Stimulated activated CD8-positive, alpha-beta memory T cell treated with anti-CD3 and anti-CD28 coated beads, Interleukin-15, amount 100 ng/mL, for 1 hour (primary cell): ENCODE results near the gene MAP1LC3B2.

ENCODE experiments used
- DNase-seq: peaks from one replicate; pipeline ENCODE4 v3.0.0-alpha.2; 2020; ENCODE audit warnings: low read depth

MAP1LC3B2 gene

GRCh38 chr12:116538076-116538591 is 21.0 kb upstream of the MAP1LC3B2 start:
- DNase-seq = no peak

- DNase-seq = no peak
Observed at GRCh38 chr12:116538682-116539305, 20.4 kb upstream of the MAP1LC3B2 start.

GRCh38 chr12:116539361-116539771 is 19.8 kb upstream of the MAP1LC3B2 start:
- no peak for DNase-seq

- no peak for DNase-seq
Observed at GRCh38 chr12:116539905-116540482, 19.2 kb upstream of the MAP1LC3B2 start.

- no peak for DNase-seq
Observed at GRCh38 chr12:116540622-116541152, 18.5 kb upstream of the MAP1LC3B2 start.

GRCh38 chr12:116541547-116542344 is 17.4 kb upstream of the MAP1LC3B2 start:
- no peak for DNase-seq

GRCh38 chr12:116542345-116542956 is 16.7 kb upstream of the MAP1LC3B2 start:
- no peak for DNase-seq

- DNase-seq = no peak
Observed at GRCh38 chr12:116544656-116545055, 14.5 kb upstream of the MAP1LC3B2 start.

GRCh38 chr12:116545144-116545543 is 14.0 kb upstream of the MAP1LC3B2 start:
- no peak for DNase-seq

- DNase-seq = no peak
Observed at GRCh38 chr12:116545936-116546335, 13.2 kb upstream of the MAP1LC3B2 start.

GRCh38 chr12:116547955-116548501 is 11.2 kb upstream of the MAP1LC3B2 start:
- no peak for DNase-seq

- no peak for DNase-seq
Observed at GRCh38 chr12:116549993-116550392, 9.2 kb upstream of the MAP1LC3B2 start.

GRCh38 chr12:116551151-116551550 is 8.0 kb upstream of the MAP1LC3B2 start:
- DNase-seq = no peak

- no peak for DNase-seq
Observed at GRCh38 chr12:116551619-116551951, 7.6 kb upstream of the MAP1LC3B2 start.

GRCh38 chr12:116551952-116552772 is 7.0 kb upstream of the MAP1LC3B2 start:
- no peak for DNase-seq

- no peak for DNase-seq
Observed at GRCh38 chr12:116552773-116553373, 6.3 kb upstream of the MAP1LC3B2 start.

GRCh38 chr12:116556356-116556952 is 2.7 kb upstream of the MAP1LC3B2 start:
- DNase-seq = no peak

- DNase-seq = no peak
Observed at GRCh38 chr12:116556964-116557698, 2.0 kb upstream of the MAP1LC3B2 start.

- no peak for DNase-seq
Observed at GRCh38 chr12:116558280-116559161, 660 bp upstream of the MAP1LC3B2 start.
